Effector memory CD8-positive, alpha-beta T cell (primary cell): Measurements from ENCODE around the gene EVI5.
A peak's percentile ranks its signal among the peaks of the same experiment; 100 is the strongest.

ENCODE experiments used
- ATAC-seq: fragments of 150-1000 bp; cut with Tn5 transposase; replicated peaks from 2 replicates; pipeline ENCODE4 v1.10.0; 2021; ENCODE audit warnings: mild to moderate bottlenecking, moderate library complexity
- DNase-seq, 3 experiments: peaks; one replicate each; pipeline ENCODE4 v3.0.0; 2021
- H3K27ac Mint-ChIP-seq, 2 donors: one replicate each; pipeline ENCODE4 v1.8.0; 2022; ENCODE audit warnings: mild to moderate bottlenecking in 2 of 2, mixed read lengths in 2 of 2, moderate library complexity in 2 of 2
- H3K27me3 Mint-ChIP-seq, 2 donors: one replicate each; pipeline ENCODE4 v1.8.0; 2022; ENCODE audit warnings: mixed read lengths in 2 of 2
- H3K36me3 Mint-ChIP-seq: one replicate; pipeline ENCODE4 v1.8.0; 2022; ENCODE audit warnings: mild to moderate bottlenecking, moderate library complexity, mixed read lengths; ENCODE audit not compliant: insufficient read depth
- H3K4me1 Mint-ChIP-seq, 2 donors: one replicate each; pipeline ENCODE4 v1.8.0; 2022; ENCODE audit warnings: low read depth in 2 of 2, mixed read lengths in 2 of 2
- H3K4me3 Mint-ChIP-seq, 2 donors: one replicate each; pipeline ENCODE4 v1.8.0; 2022; ENCODE audit warnings: mild to moderate bottlenecking in 2 of 2, mixed read lengths in 2 of 2, moderate library complexity in 2 of 2
- H3K9me3 Mint-ChIP-seq, 2 donors: one replicate each; pipeline ENCODE4 v1.8.0; 2022; ENCODE audit warnings: mixed read lengths in 2 of 2

Gene EVI5

DNA sequence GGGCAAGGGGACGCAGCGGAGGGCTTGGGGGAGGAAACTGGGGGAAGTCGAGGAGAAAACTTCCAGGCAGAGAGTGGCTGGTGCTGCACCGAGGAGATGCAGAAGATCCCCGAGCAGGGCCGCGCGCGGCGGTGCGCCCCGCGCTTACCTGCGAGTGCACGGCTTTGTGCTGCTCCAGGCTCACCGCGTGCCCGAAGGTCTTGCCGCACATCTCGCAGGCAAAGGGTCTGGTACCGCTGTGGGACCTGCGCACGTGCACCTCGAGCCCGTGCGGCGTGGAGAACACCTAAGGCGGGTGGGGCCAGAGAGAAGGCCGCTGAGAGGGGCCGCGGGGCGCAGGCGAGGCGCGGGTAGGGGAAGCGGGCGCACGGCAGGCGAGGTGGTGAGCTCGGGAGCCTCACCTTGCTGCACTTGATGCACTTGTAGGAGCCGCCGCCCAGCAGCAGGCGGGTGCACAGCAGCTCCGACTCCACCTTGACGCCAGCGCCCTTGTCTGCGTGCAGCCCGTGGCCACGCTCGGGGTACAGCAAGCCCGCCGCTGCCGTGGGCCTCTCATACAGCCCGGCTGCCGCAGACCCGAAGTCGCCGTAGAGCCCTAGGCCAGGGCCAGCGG, 304.6 kb downstream of the EVI5 start:
- Mint-ChIP-seq H3K36me3 (peaks cover 61% of the 10 kb centered on the region), H3K27ac (peak overlapping the region; percentile 89 to 92), H3K27me3 (no peaks in the 10 kb centered on the region), H3K4me1 (peaks cover 56 to 64% of the 10 kb centered on the region in 2 donors), H3K4me3 (peak overlapping the region; percentile 62 to 70), H3K9me3 (no peaks in the 10 kb centered on the region)
- DNase-seq (no peak), ATAC-seq (no peak)

DNA sequence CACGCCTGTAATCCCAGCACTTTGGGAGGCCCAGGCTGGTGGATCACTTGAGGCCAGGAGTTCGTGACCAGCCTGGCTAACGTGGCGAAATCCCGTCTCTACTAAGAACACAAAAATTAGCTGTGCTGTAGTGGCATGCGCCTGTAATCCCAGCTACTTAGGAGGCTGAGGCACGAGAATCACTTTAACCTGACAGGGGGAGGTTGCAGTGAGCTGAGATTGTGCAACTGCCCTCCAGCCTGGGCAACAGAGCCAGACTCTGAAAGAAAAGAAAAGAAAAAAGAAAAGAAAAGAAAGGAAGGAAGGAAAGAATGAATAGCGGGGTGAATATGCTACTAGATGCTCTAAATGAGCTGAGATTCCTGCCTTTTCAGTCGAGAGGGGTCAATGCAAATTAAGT, 305.3 kb downstream of the EVI5 start:
- Mint-ChIP-seq H3K4me3 (peak overlapping the region; percentile 62 to 70), H3K27me3 (no peaks in the 10 kb centered on the region), H3K9me3 (no peaks in the 10 kb centered on the region), H3K36me3 (peaks cover 56% of the 10 kb centered on the region), H3K27ac (peak overlapping the region; percentile 89 to 92), H3K4me1 (peaks cover 54 to 71% of the 10 kb centered on the region in 2 donors)
- no peak for DNase-seq
- ATAC-seq = no peak

- DNase-seq (no peak), ATAC-seq (no peak)
- Mint-ChIP-seq H3K27ac (peak overlapping the region; percentile 89 to 92), H3K4me3 (peak overlapping the region; percentile 62 to 70), H3K36me3 (peaks cover 47% of the 10 kb centered on the region), H3K9me3 (no peaks in the 10 kb centered on the region), H3K4me1 (peaks cover 56 to 74% of the 10 kb centered on the region in 2 donors), H3K27me3 (no peaks in the 10 kb centered on the region)
These were observed 306.5 kb downstream of the EVI5 start for GRCh38 chr1:92478393-92478792.

DNA sequence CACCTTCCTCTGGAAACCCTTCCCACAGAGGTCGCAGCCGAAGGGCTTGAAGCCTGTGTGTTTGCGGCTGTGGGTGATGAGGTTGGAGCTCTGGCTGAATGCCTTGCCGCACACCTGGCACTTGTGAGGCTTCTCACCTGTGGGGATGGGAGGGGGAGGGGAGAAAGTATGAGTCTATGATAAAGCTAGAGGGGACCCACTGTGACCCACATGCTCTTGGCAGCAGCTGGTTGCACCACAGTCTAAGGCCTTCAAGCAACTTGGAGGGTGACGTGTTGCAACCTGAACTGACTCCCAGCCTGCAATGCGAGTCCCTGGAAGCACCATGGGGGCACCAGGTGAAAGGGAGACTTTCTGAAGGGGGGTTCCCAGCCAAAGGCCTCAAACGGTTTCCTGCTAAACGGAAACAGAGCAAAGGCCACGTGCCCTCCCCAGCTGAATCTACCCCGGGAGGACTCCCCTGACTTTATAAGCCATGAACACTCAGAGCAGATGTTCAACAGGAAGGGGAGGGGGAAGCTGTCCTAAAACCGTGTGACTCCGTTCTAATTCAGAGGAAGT, 308.8 kb downstream of the EVI5 start:
- Mint-ChIP-seq H3K9me3 (no peaks in the 10 kb centered on the region), H3K4me1 (peaks cover 45 to 72% of the 10 kb centered on the region in 2 donors), H3K27ac (peak overlapping the region; percentile 82 to 88), H3K27me3 (no peaks in the 10 kb centered on the region), H3K36me3 (peaks cover 34% of the 10 kb centered on the region), H3K4me3 (peak overlapping the region; percentile 4 to 43)
- DNase-seq = peak; percentile 47 to 65 (median 52)
- ATAC-seq = peak; percentile 85

- no peak for ATAC-seq
- Mint-ChIP-seq H3K9me3 (no peaks in the 10 kb centered on the region), H3K27me3 (no peaks in the 10 kb centered on the region), H3K36me3 (peaks cover 34% of the 10 kb centered on the region), H3K4me3 (peak overlapping the region in 1 of 2 donors; percentile 57), H3K27ac (peak overlapping the region; percentile 82 to 88), H3K4me1 (peaks cover 46 to 75% of the 10 kb centered on the region in 2 donors)
- DNase-seq = no peak
These were observed 309.9 kb downstream of the EVI5 start for GRCh38 chr1:92475029-92475428.

GRCh38 chr1:92473781-92474495, 311.0 kb downstream of the EVI5 start:
- Mint-ChIP-seq H3K27ac (peak overlapping the region; percentile 82 to 88), H3K27me3 (no peaks in the 10 kb centered on the region), H3K4me1 (peaks cover 35 to 64% of the 10 kb centered on the region in 2 donors), H3K36me3 (peaks cover 27% of the 10 kb centered on the region), H3K9me3 (no peaks in the 10 kb centered on the region), H3K4me3 (peak overlapping the region; percentile 55 to 57)
- DNase-seq (no peak), ATAC-seq (peak; percentile 10)

DNA sequence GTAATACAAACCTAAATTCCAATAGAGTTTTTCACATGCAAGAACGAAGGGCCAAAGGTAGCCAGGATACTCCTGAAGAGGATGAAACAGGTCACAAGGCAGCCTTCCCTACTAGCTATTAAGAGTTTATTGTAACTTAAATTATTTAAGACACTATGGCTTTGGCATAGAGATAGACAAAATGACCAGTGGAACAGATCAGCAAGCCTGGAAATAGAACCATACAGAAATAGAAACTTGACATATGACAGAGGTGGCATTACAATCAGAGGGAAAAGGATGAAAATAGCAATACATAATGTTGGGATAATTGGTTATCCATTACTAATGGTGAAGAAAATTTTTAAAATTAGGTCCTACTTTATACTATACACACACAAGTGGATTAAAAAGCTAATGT, 314.7 kb downstream of the EVI5 start:
- DNase-seq (no peak), ATAC-seq (no peak)
- H3K27me3 Mint-ChIP-seq = no peaks in the 10 kb centered on the region
- no peak overlapping the region for H3K4me3 Mint-ChIP-seq
- H3K9me3 Mint-ChIP-seq = no peaks in the 10 kb centered on the region
- H3K4me1 Mint-ChIP-seq = peaks cover 14 to 50% of the 10 kb centered on the region in 2 donors
- peaks cover 11% of the 10 kb centered on the region for H3K36me3 Mint-ChIP-seq
- peak overlapping the region in 1 of 2 donors; percentile 72 for H3K27ac Mint-ChIP-seq

GRCh38 chr1:92466683-92467352, 318.1 kb downstream of the EVI5 start:
- H3K4me3 Mint-ChIP-seq = no peak overlapping the region
- peaks cover 11% of the 10 kb centered on the region for H3K36me3 Mint-ChIP-seq
- H3K27me3 Mint-ChIP-seq = no peaks in the 10 kb centered on the region
- ATAC-seq (no peak), DNase-seq (no peak)
- peak overlapping the region in 1 of 2 donors; percentile 86 for H3K27ac Mint-ChIP-seq
- H3K9me3 Mint-ChIP-seq = no peaks in the 10 kb centered on the region
- peaks cover 13 to 42% of the 10 kb centered on the region in 2 donors for H3K4me1 Mint-ChIP-seq

DNA sequence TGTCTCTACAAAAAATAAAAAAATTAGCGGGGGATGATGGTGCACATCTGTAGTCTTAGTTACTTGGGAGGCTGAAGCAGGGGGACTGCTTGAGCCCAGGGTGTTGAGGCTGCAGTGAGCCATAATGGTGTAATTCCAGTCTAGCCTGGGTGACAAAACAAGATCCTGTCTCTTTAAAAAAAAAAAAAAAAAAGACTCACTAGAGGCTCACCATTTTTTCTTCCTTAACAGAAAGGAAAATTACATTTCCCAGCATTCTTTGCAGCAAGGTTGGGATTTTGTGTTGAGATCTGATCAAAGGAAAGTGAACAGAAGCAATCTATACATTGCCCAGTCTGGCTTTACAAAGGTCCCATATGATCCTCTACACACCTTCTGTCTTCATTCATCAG, 319.7 kb downstream of the EVI5 start:
- Mint-ChIP-seq H3K36me3 (peaks cover 5% of the 10 kb centered on the region), H3K4me3 (peak overlapping the region in 1 of 2 donors; percentile 40), H3K27me3 (no peaks in the 10 kb centered on the region), H3K27ac (peak overlapping the region; percentile 64 to 86), H3K4me1 (peaks cover 13 to 39% of the 10 kb centered on the region in 2 donors), H3K9me3 (no peaks in the 10 kb centered on the region)
- DNase-seq = no peak
- ATAC-seq = no peak

- H3K9me3 Mint-ChIP-seq = no peaks in the 10 kb centered on the region
- H3K36me3 Mint-ChIP-seq = peaks cover 3% of the 10 kb centered on the region
- H3K4me3 Mint-ChIP-seq = peak overlapping the region in 1 of 2 donors; percentile 40
- ATAC-seq = peak; percentile 67
- no peak for DNase-seq
- no peaks in the 10 kb centered on the region for H3K27me3 Mint-ChIP-seq
- peaks cover 18 to 42% of the 10 kb centered on the region in 2 donors for H3K4me1 Mint-ChIP-seq
- peak overlapping the region; percentile 64 to 86 for H3K27ac Mint-ChIP-seq
These were observed 320.2 kb downstream of the EVI5 start for GRCh38 chr1:92464588-92465255.

- ATAC-seq (peak; percentile 32), DNase-seq (no peak)
- Mint-ChIP-seq H3K36me3 (no peaks in the 10 kb centered on the region), H3K4me3 (peak overlapping the region in 1 of 2 donors; percentile 30), H3K27me3 (no peaks in the 10 kb centered on the region), H3K27ac (peak overlapping the region in 1 of 2 donors; percentile 41), H3K9me3 (no peaks in the 10 kb centered on the region), H3K4me1 (peaks cover 21 to 38% of the 10 kb centered on the region in 2 donors)
These were observed 323.4 kb downstream of the EVI5 start for GRCh38 chr1:92461364-92462097.

GRCh38 chr1:92459871-92460320, 325.0 kb downstream of the EVI5 start:
- H3K36me3 Mint-ChIP-seq = peaks cover 4% of the 10 kb centered on the region

More at GRCh38 chr1:92459871-92460320, 325.0 kb downstream of the EVI5 start:
- no peak for DNase-seq
- peaks cover 20 to 26% of the 10 kb centered on the region in 2 donors for H3K4me1 Mint-ChIP-seq
- H3K4me3 Mint-ChIP-seq = peak overlapping the region; percentile 45 to 54
- no peaks in the 10 kb centered on the region for H3K27me3 Mint-ChIP-seq
- no peaks in the 10 kb centered on the region for H3K9me3 Mint-ChIP-seq
- ATAC-seq = peak; percentile 31
- H3K27ac Mint-ChIP-seq = peak overlapping the region; percentile 39 to 72
